Measurements from ENCODE around the gene MBLAC1. TPM values are rescaled to one million over a fixed set of nuclear protein-coding genes. Genes with fewer than 3 reads are reported as not detected.
A peak's percentile ranks its signal among the peaks of the same experiment; 100 is the strongest.
"Not testable (repeated sequence)": the region's sequence is repeated elsewhere in the genome, so short reads cannot be mapped to it uniquely, and the experiment has no call there.

Gene MBLAC1
- total RNA-seq, 1 donor from 2014 or later: 0.78 TPM

GRCh38 chr7:100119970-100120732 is 6.6 kb upstream of the MBLAC1 start:
- ATAC-seq (peak; percentile 73), DNase-seq (ENCODE audit: low spot score) (peak; percentile 70)

- DNase-seq (ENCODE audit: low spot score) (no peak), ATAC-seq (no peak)
Measured at GRCh38 chr7:100120733-100121036, 6.1 kb upstream of the MBLAC1 start.

- DNase-seq (ENCODE audit: low spot score) (no peak), ATAC-seq (no peak)
Measured at GRCh38 chr7:100122067-100122466, 4.7 kb upstream of the MBLAC1 start.

- no peak for ATAC-seq
- DNase-seq (ENCODE audit: low spot score): no peak
Measured at GRCh38 chr7:100122568-100122967, 4.2 kb upstream of the MBLAC1 start.

GRCh38 chr7:100124301-100125230 is 2.2 kb upstream of the MBLAC1 start:
- ATAC-seq (no peak), DNase-seq (ENCODE audit: low spot score) (no peak)

- DNase-seq (ENCODE audit: low spot score) (no peak), ATAC-seq (peak; percentile 37)
Measured at GRCh38 chr7:100126239-100126930, 382 bp upstream of the MBLAC1 start.

- ATAC-seq (no peak), DNase-seq (ENCODE audit: low spot score) (no peak)
Measured at GRCh38 chr7:100127866-100128636, 1.3 kb downstream of the MBLAC1 start.

- ATAC-seq: no peak
- no peak for DNase-seq (ENCODE audit: low spot score)
Measured at GRCh38 chr7:100128637-100128963, 1.8 kb downstream of the MBLAC1 start.

- DNase-seq (ENCODE audit: low spot score); ATAC-seq: not testable (repeated sequence)
Measured at GRCh38 chr7:100130220-100130607, 3.4 kb downstream of the MBLAC1 start.

GRCh38 chr7:100130608-100131453 is 4.1 kb downstream of the MBLAC1 start:
- peak; percentile 82 for DNase-seq (ENCODE audit: low spot score)
- ATAC-seq: peak; percentile 65

GRCh38 chr7:100132126-100132525 is 5.4 kb downstream of the MBLAC1 start:
- ATAC-seq: no peak
- no peak for DNase-seq (ENCODE audit: low spot score)

GRCh38 chr7:100132697-100133151 is 6.0 kb downstream of the MBLAC1 start:
- peak; percentile 81 for ATAC-seq
- DNase-seq (ENCODE audit: low spot score): no peak

GRCh38 chr7:100137851-100138760 is 11.3 kb downstream of the MBLAC1 start:
- DNase-seq (ENCODE audit: low spot score) (no peak), ATAC-seq (no peak)

GRCh38 chr7:100141555-100141949 is 14.8 kb downstream of the MBLAC1 start:
- no peak for DNase-seq (ENCODE audit: low spot score)

GRCh38 chr7:100142461-100142860 is 15.7 kb downstream of the MBLAC1 start:
- DNase-seq (ENCODE audit: low spot score) (no peak), ATAC-seq (no peak)

More at GRCh38 chr7:100141555-100141949, 14.8 kb downstream of the MBLAC1 start:
- ATAC-seq: peak; percentile 19

GRCh38 chr7:100146350-100146749 is 19.6 kb downstream of the MBLAC1 start:
- peak; percentile 14 for ATAC-seq

GRCh38 chr7:100147278-100147677 is 20.5 kb downstream of the MBLAC1 start:
- DNase-seq (ENCODE audit: low spot score): no peak
- no peak for ATAC-seq

More at GRCh38 chr7:100146350-100146749, 19.6 kb downstream of the MBLAC1 start:
- not testable (repeated sequence) for DNase-seq (ENCODE audit: low spot score)

- ATAC-seq (no peak), DNase-seq (ENCODE audit: low spot score) (no peak)
Measured at GRCh38 chr7:100148225-100148558, 21.4 kb downstream of the MBLAC1 start.
